SK-N-SH treated with all-trans-retinoic acid at 6 μM for 48 hours (cell line): ENCODE data around the gene CFAP61.

Source experiments
- ARNTL ChIP-seq: fragments of 450-650 bp; formaldehyde crosslinking; IDR thresholded peaks from 2 replicates; pipeline ENCODE4 v1.5.0; 2020; ENCODE audit warnings: low read depth, mild to moderate bottlenecking, moderate library complexity, borderline replicate concordance
- BACH2 ChIP-seq: fragments of 250-450 bp; sonication (Bioruptor Pico); IDR thresholded peaks from 2 replicates; pipeline ENCODE4 v1.9.0; 2021; ENCODE audit warnings: mild to moderate bottlenecking, borderline replicate concordance
- CREB5 ChIP-seq: fragments of 250-450 bp; sonication (Bioruptor Pico); IDR thresholded peaks from 2 replicates; pipeline ENCODE4 v1.5.1; 2020; ENCODE audit warnings: low read depth, mild to moderate bottlenecking, moderate library complexity
- CSDC2 ChIP-seq: fragments of 250-450 bp; sonication (Bioruptor Pico); IDR thresholded peaks from 2 replicates; pipeline ENCODE4 v1.5.0; 2020; ENCODE audit warnings: mild to moderate bottlenecking, moderate library complexity
- PPARA ChIP-seq: fragments of 250-450 bp; sonication (Bioruptor Pico); IDR thresholded peaks from 2 replicates; pipeline ENCODE4 v1.5.0; 2020; ENCODE audit warnings: mild to moderate bottlenecking, borderline replicate concordance
- TOX ChIP-seq: fragments of 250-450 bp; sonication (Bioruptor Pico); IDR thresholded peaks from 2 replicates; pipeline ENCODE4 v1.8.0; 2021; ENCODE audit warnings: mild to moderate bottlenecking, moderate library complexity, borderline replicate concordance
- ZC3H10 ChIP-seq: fragments of 250-450 bp; sonication (Bioruptor Pico); IDR thresholded peaks from 2 replicates; pipeline ENCODE4 v1.5.1; 2021; ENCODE audit warnings: mild to moderate bottlenecking, moderate library complexity
- TF ChIP-seq, protein P1 (sequence below): fragments of 250-450 bp; sonication (Bioruptor Pico); IDR thresholded peaks from 2 replicates; pipeline ENCODE4 v1.8.0; 2020; ENCODE audit warnings: mild to moderate bottlenecking, moderate library complexity, borderline replicate concordance

GRCh38 chr20:20095114-20095872 lies 43.0 kb downstream of the CFAP61 start:
- TF ChIP-seq TOX (CRISPR knock-in tag) (no peak), CREB5 (CRISPR knock-in tag) (no peak), ARNTL (CRISPR knock-in tag) (no peak), BACH2 (CRISPR knock-in tag) (no peak), PPARA (CRISPR knock-in tag) (no peak), CSDC2 (CRISPR knock-in tag) (no peak), ZC3H10 (no peak)
- TF ChIP-seq, protein P1, sequence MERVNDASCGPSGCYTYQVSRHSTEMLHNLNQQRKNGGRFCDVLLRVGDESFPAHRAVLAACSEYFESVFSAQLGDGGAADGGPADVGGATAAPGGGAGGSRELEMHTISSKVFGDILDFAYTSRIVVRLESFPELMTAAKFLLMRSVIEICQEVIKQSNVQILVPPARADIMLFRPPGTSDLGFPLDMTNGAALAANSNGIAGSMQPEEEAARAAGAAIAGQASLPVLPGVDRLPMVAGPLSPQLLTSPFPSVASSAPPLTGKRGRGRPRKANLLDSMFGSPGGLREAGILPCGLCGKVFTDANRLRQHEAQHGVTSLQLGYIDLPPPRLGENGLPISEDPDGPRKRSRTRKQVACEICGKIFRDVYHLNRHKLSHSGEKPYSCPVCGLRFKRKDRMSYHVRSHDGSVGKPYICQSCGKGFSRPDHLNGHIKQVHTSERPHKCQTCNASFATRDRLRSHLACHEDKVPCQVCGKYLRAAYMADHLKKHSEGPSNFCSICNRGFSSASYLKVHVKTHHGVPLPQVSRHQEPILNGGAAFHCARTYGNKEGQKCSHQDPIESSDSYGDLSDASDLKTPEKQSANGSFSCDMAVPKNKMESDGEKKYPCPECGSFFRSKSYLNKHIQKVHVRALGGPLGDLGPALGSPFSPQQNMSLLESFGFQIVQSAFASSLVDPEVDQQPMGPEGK, result no peak
